NCI-H2029 treated with DMSO at 0.1 percent for 48 hours (cell line): ENCODE data around the gene NSUN5.
"Not testable (repeated sequence)": the region's sequence is repeated elsewhere in the genome, so short reads cannot be mapped to it uniquely, and the experiment has no call there.

ENCODE experiments used
- DNase-seq: peaks from one replicate; lab custom pipeline; 2025; lab: John Stamatoyannopoulos, UW

The NSUN5 gene

GRCh38 chr7:73308665-73309214 is at the start of gene NSUN5:
NSUN5 (minus strand) TSS chr7:73308826; CDS start chr7:73308790, 36 bp downstream.
- peak; percentile 34 for DNase-seq

DNA sequence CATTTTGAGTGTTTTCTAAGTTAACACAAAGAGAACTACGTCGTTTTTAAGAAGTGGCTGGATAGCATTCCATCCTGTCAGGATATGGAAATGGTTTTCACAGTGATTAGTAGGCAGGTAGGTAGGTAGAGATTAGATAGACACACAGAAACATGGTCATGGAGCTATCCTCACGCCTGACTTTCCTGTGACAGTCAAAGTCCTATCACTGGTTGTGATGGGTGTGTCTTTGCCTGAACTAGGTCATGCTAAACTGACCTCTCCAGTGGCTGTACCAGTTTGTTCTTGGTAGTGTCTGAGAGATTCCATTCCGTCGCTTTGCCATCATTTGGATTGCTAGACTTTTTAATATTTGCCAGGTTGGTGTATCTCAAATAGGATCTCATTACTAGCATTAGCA is 47.5 kb upstream of the NSUN5 start:
- no peak for DNase-seq

DNA sequence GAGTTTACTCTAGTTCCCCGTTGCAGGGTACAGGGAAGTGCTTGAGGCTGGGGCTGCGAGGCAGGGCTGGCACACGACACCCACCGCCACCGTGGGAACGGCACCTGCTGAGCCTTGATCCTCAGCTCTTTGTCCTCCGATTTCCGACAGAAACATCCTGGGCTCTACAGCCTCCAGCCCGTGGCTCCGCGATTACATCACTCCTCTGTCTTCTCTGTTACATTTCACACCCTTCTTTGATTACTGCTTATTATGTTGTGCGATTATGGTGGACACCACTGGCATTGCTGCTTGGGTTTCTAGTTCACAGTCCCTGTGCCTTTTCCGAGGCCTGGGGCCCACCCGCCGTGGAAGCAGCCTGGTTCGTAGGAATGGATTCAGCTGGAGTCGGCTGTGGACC is 46.2 kb upstream of the NSUN5 start:
- no peak for DNase-seq

GRCh38 chr7:73354196-73354595 is 45.6 kb upstream of the NSUN5 start:
- no peak for DNase-seq

- DNase-seq = peak; percentile 25
Observed at GRCh38 chr7:73353243-73353642, 44.6 kb upstream of the NSUN5 start.

DNA sequence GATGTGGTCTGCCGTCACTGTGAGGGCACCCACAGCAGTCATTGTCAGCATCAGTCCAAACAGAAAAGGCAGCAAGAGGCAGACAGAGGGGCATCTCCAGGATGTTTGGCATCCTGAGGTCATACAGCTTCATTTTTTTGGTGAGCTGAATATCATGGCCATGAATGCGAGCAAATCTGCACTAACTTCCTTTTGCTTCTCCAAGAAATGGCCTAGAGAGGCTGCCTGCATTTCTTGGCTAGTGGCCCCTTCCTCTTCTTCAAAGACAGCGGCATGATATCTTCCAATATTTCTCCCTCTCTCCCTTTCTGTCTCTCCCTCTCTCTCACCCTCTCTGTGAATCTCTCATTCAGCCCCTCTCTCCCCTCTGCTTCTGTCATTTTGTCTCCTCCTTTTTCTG is 44.2 kb upstream of the NSUN5 start:
- no peak for DNase-seq

- DNase-seq = no peak
Observed at GRCh38 chr7:73351447-73352167, 43.0 kb upstream of the NSUN5 start.

DNA sequence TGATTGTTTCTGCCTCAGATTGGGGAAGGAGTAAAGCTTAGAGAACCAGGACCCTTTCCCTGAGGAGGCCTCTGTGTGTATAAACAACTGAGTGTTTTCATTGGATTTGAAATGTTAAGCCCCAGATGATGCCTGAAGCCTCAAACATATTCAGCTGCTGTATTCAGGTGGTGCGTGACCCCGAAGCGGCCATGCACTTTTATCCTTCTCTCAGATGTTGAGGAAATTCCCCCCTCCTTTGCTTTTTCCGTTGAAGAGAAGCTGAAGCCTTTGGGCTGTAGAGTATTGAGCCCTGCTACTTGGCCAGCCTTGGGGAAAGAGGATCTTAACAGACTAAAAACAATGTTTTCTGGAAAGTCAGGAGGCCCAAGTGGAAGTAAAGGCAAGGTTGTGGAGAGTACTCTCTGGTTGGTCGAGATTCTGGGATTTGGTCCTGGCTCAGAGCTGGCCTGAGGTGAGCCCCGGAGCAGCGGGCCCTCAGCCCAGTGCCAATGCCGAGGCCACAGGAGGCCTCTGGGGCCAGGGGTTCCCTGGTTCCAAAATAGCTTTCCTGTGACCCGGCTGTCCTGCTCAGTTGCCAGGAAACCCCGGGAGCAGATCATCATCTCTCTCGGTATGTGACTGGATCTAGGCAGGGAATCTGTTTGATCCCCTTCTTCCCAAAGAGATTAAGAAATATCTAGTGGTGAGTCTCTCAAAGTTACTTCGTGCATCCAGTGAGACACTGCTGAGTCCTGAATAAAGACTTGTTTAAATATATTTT is 41.9 kb upstream of the NSUN5 start:
- no peak for DNase-seq

DNA sequence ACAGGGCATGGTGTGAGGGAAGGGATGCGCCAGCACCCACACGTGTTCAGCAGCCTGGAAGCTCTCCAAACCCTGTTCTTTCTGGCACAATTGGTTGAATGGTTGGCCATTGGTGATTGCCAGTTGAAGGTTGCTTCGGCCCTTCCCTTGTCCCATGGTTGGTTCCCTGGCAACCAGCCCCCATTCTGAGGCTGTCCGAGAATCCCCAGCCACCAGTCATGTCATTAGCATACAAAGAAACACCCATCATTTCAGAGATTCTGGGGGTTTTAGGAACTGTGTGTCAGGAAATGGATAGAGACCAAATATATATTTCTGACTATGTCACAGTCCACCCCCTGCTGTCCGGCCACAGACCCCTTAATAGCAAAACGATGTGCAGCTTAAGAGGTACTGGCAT is 41.1 kb upstream of the NSUN5 start:
- DNase-seq = no peak

GRCh38 chr7:73345951-73346350 is 37.3 kb upstream of the NSUN5 start:
- no peak for DNase-seq

DNA sequence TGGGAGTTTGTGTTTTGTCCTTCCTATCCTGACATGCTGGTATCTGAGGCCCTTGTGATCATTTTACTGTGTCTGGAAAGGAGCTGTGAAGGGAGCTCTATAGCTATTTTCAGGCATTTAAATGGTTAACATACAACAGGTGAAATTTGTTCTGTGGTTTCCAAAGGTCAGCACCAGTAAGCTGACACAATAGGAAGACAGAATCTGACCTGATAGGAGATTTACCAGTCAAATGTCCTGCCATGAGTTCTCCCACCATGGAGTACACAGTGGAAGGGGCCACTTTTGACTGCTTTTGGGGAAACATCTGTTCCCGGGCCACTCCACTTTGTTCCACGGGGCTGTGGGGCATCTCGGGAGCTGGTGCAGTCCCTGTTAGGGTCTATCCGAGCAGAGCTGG is 36.9 kb upstream of the NSUN5 start:
- DNase-seq = no peak

DNA sequence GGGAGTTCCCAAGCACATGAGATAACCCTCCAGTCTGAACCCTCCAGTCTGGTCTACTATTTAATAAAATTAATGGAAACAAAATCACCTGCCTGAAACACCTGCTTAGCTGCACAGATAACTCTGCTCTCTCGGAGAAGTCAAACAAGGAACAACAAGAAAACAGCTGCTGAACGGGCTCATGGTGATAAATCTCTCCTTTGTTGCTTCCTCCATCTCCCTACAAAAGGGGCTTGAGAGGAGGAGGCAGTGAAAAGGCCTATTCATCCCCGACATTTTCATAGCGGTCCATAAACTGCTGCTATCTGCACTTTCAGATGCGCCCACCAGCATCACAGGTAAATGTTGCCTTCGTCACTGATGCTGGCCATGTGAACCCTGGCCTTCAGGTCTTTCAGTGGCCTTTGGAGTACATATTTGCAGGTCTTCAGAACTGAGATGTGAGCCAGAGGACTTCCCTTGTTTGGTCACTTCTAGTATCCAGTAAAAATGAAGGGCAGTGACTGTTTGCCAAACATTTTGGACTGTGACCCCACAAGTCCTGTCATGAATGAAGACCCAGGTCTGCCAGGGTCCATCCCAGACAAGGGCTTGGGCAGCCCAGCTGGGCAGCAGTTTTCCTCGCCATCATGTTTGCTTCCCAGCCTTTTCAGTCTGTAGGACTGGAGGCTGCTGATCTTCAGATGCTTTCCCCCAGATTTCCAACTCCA is 35.2 kb upstream of the NSUN5 start:
- no peak for DNase-seq

GRCh38 chr7:73342645-73343044 is 34.0 kb upstream of the NSUN5 start:
- no peak for DNase-seq

DNA sequence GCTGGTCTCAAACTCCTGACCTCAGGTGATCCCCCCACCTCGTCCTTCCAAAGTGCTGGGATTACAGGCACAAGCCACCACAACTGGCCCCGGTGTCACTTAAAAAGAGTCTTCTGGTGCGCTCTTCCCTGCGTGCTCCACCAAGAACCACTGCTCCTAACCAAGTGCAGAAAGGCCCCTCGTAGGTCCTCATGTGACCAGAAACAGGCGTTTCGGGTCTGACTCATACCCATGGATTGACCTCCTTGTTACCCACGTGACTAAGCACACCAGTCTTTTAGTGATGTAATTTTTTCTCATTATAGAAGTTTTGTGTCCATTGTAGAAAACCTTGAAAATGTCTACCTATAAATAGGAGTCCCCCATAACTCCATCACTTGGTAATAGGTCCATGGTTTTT is 33.3 kb upstream of the NSUN5 start:
- no peak for DNase-seq

DNA sequence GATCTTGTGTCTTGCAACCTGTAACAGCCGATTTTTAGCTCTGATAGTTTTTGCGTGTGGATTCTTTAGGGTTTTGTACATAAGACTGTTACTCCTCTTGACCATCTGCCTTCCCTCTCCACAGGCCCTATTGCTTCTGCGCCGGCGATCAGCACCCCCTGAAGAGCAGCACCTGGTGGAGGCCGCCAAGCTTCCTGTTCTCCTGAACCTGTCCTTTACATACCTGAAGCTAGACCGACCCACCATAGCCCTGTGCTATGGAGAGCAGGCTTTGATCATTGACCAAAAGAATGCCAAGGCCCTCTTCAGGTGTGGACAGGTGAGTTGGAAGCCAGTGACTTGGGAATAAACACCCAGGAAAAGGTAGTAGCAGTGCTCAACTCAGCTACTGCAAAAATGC is 31.9 kb upstream of the NSUN5 start:
- DNase-seq = no peak

DNA sequence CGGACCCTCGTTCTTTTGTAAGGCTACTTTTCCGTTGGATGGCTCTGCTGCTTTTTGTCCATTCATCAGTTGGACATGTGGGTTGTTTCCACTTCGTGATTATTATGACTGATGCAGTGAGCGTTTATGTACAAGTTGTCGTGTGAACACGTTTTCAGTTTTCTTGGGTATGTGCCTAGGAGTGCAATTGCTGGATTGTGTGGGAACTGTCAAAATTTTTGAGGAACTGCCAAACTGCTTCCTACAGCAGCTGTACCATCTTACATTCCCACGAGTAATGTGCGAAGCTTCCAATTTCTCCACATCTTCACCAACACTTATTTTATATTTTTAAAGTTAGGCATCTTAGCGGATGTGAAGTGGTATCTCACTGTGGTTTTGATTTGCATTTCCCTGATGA is 29.7 kb upstream of the NSUN5 start:
- no peak for DNase-seq

DNA sequence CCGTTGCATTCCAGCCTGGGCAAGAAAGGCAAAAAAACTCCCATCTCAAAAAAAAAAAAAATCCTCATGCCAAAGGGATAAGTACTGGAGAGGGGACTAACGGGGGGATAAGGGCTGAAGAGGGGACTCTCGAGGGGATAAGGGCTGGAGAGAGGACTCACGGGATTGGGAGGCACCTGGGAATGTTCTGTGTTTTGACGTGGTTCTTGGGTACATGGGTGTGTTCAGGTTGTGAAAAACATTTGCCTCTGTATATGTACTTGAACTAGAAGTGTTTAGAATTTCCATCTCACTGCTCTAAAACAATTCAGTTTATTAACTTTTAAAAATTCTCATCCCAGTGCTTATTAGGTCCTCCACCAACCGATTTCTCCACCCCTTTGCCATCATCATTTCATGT is 23.8 kb upstream of the NSUN5 start:
- DNase-seq = no peak

- no peak for DNase-seq
Observed at GRCh38 chr7:73330772-73331171, 22.1 kb upstream of the NSUN5 start.

GRCh38 chr7:73329861-73330581 is 21.4 kb upstream of the NSUN5 start:
- no peak for DNase-seq

- no peak for DNase-seq
Observed at GRCh38 chr7:73328696-73329095, 20.1 kb upstream of the NSUN5 start.

DNA sequence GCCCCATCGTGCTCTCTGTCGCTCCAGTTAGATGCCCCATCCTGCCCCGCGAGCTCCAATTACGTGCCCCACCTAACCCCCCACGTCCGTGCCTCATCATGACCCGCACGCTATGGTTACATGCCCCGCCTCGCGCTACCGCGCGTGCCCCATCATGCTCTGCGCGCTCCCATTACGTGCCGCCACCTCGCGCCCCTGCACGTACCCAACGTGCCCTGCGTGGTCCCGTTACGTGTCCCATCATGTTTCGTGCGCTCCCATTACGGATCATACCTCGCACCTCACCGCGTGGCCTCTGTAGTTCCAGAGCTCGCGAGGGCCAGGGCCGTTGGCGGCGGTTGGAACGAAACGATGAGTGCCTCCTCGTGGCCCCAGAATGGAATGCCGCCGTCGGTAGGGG is 19.3 kb upstream of the NSUN5 start, which contains the start of the genes FKBP6 and TRIM50:
Gene FKBP6 (plus strand): TSS at position 240 of the 400 bp plus-strand sequence. CDS start 268 bp downstream, outside the sequence.
Gene TRIM50 (minus strand): TSS at position 161 of the 400 bp plus-strand sequence. CDS start 3,295 bp downstream, outside the sequence.
- not testable (repeated sequence) for DNase-seq

DNA sequence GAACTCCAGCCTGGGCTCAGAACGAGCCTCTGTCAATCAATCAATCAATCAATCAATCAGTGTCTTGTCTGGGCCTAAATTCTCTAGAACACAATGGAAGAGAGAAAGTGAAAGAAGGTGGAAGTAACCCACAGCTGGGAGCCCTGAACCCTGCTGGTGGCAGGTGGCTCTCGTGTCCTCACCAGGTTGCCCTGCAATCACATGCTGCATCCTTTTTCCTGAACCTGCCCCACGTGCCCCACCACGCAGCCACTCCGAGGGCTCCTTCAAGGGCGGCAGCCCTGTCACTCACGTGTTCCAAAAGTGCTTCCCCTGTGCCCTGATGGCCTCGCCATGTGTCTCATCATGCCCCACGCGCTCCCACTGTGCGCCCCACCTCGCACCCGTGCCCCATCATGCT is 18.8 kb upstream of the NSUN5 start:
- not testable (repeated sequence) for DNase-seq
